ENCODE data around the gene FCRL4.
"Not testable (repeated sequence)": the region's sequence is repeated elsewhere in the genome, so short reads cannot be mapped to it uniquely, and the experiment has no call there.

The FCRL4 gene

GRCh38 chr1:157574836-157575235 is 23.0 kb downstream of the FCRL4 start:
- H3K27ac ChIP-seq, result no peak overlapping the region
- ChIA-PET POLR2A (ENCODE audit: low non-redundant PET) (no interaction called here), CTCF (no interaction called here)
- no peak for DNase-seq (ENCODE audit: low spot score)
- no peak for TF ChIP-seq CTCF (conservative IDR thresholded peaks at IDR 0.05; ENCODE audit: low read depth)

GRCh38 chr1:157566484-157567300 is 31.2 kb downstream of the FCRL4 start:
- TF ChIP-seq CTCF (conservative IDR thresholded peaks at IDR 0.05; ENCODE audit: low read depth), result no peak
- ChIA-PET POLR2A (ENCODE audit: low non-redundant PET) (no interaction called here), CTCF (interaction anchor here (1.0 kb wide), 1 partner anchor 14 kb away, joined by 3 read pairs; no protein-coding TSS in a partner anchor)
- DNase-seq (ENCODE audit: low spot score), result no peak
- H3K27ac ChIP-seq, result no peak overlapping the region

- POLR2A ChIA-PET (ENCODE audit: low non-redundant PET), result no interaction called here
- TF ChIP-seq CTCF (conservative IDR thresholded peaks at IDR 0.05; ENCODE audit: low read depth), result no peak
- CTCF ChIA-PET, result no interaction called here
- no peak overlapping the region for H3K27ac ChIP-seq
- DNase-seq (ENCODE audit: low spot score), result no peak
Measured at GRCh38 chr1:157562515-157562914, 35.4 kb downstream of the FCRL4 start.

GRCh38 chr1:157558119-157558518 is 39.8 kb downstream of the FCRL4 start:
- no peak overlapping the region for H3K27ac ChIP-seq
- no peak for DNase-seq (ENCODE audit: low spot score)
- CTCF ChIA-PET, result no interaction called here
- POLR2A ChIA-PET (ENCODE audit: low non-redundant PET), result no interaction called here
- no peak for TF ChIP-seq CTCF (conservative IDR thresholded peaks at IDR 0.05; ENCODE audit: low read depth)

GRCh38 chr1:157551694-157552693 is 45.9 kb downstream of the FCRL4 start, which contains the start of gene FCRL5:
FCRL5 (minus strand) TSS chr1:157552515; CDS start chr1:157552362, 153 bp downstream.
- CTCF ChIA-PET, result no interaction called here
- TF ChIP-seq CTCF (conservative IDR thresholded peaks at IDR 0.05; ENCODE audit: low read depth), result no peak
- POLR2A ChIA-PET (ENCODE audit: low non-redundant PET), result no interaction called here
- no peak for DNase-seq (ENCODE audit: low spot score)
- H3K27ac ChIP-seq, result no peak within 1 kb of the TSS

- POLR2A ChIA-PET (ENCODE audit: low non-redundant PET); DNase-seq (ENCODE audit: low spot score); CTCF ChIA-PET; H3K27ac ChIP-seq: not testable (repeated sequence)
Measured at GRCh38 chr1:157548081-157548480, 49.8 kb downstream of the FCRL4 start.
